ENCODE data around the gene XRCC5.

XRCC5 gene

DNA sequence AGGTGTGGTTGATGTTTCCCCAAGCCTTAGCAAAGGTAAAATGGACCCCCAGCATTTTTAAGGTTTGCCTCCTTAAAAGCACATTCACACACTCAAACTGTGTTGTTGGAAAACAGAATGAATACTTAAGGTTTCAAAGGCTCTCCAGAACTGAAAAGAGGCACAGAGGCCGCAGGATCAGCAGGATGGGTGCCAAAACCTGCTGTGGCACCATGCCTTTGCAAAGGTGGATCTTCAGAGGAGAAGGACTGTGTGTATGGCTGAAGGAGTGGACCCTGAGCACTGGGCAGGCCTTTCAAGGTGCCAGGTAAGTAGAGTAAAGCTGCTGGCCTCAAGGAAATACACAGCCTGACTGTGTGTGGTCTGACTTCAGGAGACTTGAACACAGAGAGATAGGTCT lies 127.3 kb downstream of the XRCC5 start:
- DNase-seq, result no peak

DNA sequence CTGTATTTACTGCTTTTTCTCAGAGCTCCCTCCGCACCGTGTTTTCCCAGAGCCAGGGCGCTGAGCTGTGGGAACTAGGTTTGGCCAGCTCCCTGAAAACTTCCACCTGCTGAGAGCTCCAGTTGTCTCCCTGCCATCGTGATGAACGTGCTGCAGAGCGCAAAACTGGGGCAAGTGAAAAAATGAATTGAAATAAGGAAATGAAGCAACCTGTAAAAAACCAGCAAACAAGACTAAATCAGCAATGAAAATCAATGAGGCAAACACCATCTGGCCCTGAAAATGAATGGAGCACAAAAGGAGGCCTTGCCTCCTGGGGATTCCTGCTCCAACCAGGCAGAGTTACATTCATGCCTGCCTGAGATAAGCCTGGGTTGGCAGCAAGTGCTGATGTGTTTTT lies 133.2 kb downstream of the XRCC5 start:
- DNase-seq, result peak; percentile 73

DNA sequence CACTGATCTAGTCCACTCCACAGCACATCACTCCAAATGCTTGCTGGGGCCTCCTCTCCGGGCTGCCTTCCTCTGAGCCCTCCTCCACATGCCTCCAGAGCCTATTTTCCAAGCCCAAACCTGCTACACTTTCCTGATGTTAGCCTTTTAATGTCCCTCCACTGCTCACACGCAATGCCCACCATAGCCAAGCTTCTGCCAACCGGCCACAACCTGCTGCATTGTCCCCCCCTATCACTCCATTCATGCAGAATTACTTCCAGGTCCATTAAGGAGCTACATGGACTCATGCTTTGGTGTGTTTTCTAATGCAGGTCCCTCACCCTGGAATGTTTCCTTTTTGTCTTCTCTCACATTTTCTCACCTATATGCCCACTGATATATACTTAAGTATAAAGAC lies 133.9 kb downstream of the XRCC5 start:
- DNase-seq, result no peak

DNA sequence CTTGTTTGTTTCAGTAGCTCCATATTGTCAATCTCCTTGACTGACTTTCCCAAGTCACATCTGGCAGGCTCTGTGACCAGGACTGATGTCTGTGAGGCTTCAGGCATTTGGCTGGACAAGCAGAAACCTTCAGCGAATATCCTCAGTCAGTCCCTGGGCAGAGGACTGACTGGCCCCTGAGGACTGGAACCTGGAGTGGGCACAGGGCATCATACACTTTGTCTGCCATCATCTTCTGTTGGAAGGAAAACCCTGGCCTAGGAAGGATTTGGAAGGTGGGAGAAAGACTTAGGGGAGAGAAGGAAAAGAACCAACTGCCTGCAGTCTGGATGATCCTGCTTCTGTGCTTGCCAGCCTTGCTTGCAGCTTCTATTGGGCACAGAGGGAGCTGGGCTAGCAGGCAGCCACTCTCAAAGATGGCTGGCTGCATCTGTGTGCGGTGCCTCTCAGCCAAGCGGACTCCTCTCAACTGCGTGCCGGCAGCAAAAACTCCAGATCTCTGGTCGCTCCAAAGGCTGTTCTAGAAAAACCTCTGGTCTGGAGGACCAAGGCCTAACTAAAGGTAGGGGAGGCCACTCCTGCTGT lies 136.3 kb downstream of the XRCC5 start:
- no peak for DNase-seq

DNA sequence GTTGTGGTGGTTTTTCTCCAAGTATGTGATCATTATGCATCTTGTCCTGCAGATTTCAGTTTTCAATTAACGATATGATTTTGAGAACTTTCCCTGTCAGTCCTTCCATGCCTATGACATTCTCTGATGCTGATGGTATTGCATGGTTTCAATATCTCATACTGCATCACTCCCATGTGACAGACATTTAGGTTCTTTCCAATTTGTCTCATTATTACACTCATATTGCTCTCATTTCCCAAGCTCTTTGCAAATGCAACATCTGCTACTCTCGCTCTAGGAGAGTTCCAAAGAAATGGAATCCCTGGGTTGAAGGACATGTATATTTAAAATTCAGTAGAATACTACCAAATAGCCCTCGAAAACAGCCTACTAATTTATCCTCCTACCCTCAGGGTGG lies 137.6 kb downstream of the XRCC5 start:
- DNase-seq, result no peak
